Tibial nerve (tissue), 4 donors: ENCODE data around the gene RNF44. TPM values are rescaled to one million over a fixed set of nuclear protein-coding genes. Genes with fewer than 3 reads are reported as not detected.

Experiments
- DNase-seq, 2 donors: peaks; one replicate each; pipeline ENCODE4 v3.0.0-alpha.2; 2019; ENCODE audit warnings: low spot score in 2 of 2
- H3K27ac ChIP-seq, 4 donors: fragments of 200-600 bp; sonication (generic) in 3 of 4; one replicate each; pipeline ENCODE4 v1.5.1; 2017 to 2019; ENCODE audit warnings: mild to moderate bottlenecking in 1 of 4
- H3K27me3 ChIP-seq, 2 donors: fragments of 200-600 bp; sonication (generic) in 1 of 2; one replicate each; pipeline versions ENCODE4 v1.5.1 to v1.6.0; 2017 to 2019
- H3K36me3 ChIP-seq, 3 donors: fragments of 200-600 bp; sonication (generic); one replicate each; pipeline ENCODE4 v1.5.1; 2018 to 2019
- H3K4me1 ChIP-seq, 4 donors: fragments of 200-600 bp; sonication (generic) in 3 of 4; one replicate each; pipeline ENCODE4 v1.5.1; 2017 to 2019
- H3K4me3 ChIP-seq, 4 donors: fragments of 200-600 bp; sonication (generic) in 3 of 4; one replicate each; pipeline ENCODE4 v1.5.1; 2017 to 2019; ENCODE audit warnings: mild to moderate bottlenecking in 1 of 4, moderate library complexity in 1 of 4
- H3K9me3 ChIP-seq, 4 donors: fragments of 200-600 bp; sonication (generic) in 3 of 4; one replicate each; pipeline ENCODE4 v1.5.1; 2017 to 2019
- EP300 ChIP-seq, 2 donors: sonication (generic); formaldehyde crosslinking; IDR thresholded peaks; one replicate each; pipeline ENCODE4 v1.6.1; 2017; ENCODE audit warnings: antibody characterized with exemption in 2 of 2, mild to moderate bottlenecking in 1 of 2
- POLR2A ChIP-seq, 2 donors: fragments of 450-650 bp; IDR thresholded peaks; one replicate each; pipeline ENCODE4 v1.6.1; 2017; ENCODE audit warnings: antibody characterized with exemption in 2 of 2, mild to moderate bottlenecking in 2 of 2, moderate library complexity in 2 of 2
- WGBS, 2 donors: methylation state at CpG; one replicate each; pipeline ENCODE4 v1.1.5; 2018; 5-methylcytosine and 5-hydroxymethylcytosine counted together
- total RNA-seq, 4 donors: library from RNA; depleted of rRNA; stranded (reverse); fragments of >200 nt; gene quantifications; one replicate each; pipeline ENCODE4 v1.1.0, GENCODE V29; 2016
- TF ChIP-seq, protein P1 (sequence below), 5 experiments: fragments of 200-600 bp in 3 of 5; fragments of 450-650 bp in 2 of 5; sonication (generic) in 3 of 5; IDR thresholded peaks; one replicate each; pipeline ENCODE4 v1.5.1; 2016 to 2019; ENCODE audit warnings: antibody characterized with exemption in 5 of 5, mild to moderate bottlenecking in 3 of 5, moderate library complexity in 2 of 5

RNF44 gene
- total RNA-seq, 4 donors from 2014 or later = 11.1 to 28.5 (median 21.8) TPM

DNA sequence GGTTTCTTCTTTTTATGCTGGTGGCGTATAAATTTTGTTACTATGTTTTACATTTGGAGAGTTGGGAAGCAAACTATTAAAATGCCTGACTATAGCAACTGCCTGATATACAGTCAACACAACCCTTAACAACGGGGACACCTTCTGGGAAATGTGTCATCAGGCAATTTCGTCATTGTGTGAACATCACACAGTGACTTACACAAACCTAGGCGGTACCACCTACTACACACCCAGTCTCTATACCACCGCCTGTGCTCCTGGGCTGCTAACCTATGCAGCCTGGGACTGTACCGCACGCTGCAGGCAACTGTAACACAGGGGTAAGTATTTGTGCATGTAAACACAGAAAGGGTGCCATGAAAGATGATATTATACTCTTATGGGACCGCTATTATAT lies 10.6 kb upstream of the RNF44 start:
- no peaks in the 10 kb centered on the region for H3K36me3 ChIP-seq
- peak overlapping the region in 1 of 4 donors; percentile 59 for H3K27ac ChIP-seq
- H3K4me3 ChIP-seq = no peak overlapping the region
- peaks cover 0 to 9% (median 6%) of the 10 kb centered on the region in 4 donors for H3K4me1 ChIP-seq
- no peak for DNase-seq
- WGBS, 2 donors = 73 to 76% methylated on average over 8 of the region's 8 CpGs
- H3K9me3 ChIP-seq = no peaks in the 10 kb centered on the region
- TF ChIP-seq EP300 (IDR thresholded peaks at IDR 0.05) (no peak), POLR2A (IDR thresholded peaks at IDR 0.05) (no peak)
- TF ChIP-seq, protein P1, sequence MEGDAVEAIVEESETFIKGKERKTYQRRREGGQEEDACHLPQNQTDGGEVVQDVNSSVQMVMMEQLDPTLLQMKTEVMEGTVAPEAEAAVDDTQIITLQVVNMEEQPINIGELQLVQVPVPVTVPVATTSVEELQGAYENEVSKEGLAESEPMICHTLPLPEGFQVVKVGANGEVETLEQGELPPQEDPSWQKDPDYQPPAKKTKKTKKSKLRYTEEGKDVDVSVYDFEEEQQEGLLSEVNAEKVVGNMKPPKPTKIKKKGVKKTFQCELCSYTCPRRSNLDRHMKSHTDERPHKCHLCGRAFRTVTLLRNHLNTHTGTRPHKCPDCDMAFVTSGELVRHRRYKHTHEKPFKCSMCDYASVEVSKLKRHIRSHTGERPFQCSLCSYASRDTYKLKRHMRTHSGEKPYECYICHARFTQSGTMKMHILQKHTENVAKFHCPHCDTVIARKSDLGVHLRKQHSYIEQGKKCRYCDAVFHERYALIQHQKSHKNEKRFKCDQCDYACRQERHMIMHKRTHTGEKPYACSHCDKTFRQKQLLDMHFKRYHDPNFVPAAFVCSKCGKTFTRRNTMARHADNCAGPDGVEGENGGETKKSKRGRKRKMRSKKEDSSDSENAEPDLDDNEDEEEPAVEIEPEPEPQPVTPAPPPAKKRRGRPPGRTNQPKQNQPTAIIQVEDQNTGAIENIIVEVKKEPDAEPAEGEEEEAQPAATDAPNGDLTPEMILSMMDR (IDR thresholded peaks at IDR 0.05) = no peak
- H3K27me3 ChIP-seq = peaks cover 0 to 13% of the 10 kb centered on the region in 2 donors

DNA sequence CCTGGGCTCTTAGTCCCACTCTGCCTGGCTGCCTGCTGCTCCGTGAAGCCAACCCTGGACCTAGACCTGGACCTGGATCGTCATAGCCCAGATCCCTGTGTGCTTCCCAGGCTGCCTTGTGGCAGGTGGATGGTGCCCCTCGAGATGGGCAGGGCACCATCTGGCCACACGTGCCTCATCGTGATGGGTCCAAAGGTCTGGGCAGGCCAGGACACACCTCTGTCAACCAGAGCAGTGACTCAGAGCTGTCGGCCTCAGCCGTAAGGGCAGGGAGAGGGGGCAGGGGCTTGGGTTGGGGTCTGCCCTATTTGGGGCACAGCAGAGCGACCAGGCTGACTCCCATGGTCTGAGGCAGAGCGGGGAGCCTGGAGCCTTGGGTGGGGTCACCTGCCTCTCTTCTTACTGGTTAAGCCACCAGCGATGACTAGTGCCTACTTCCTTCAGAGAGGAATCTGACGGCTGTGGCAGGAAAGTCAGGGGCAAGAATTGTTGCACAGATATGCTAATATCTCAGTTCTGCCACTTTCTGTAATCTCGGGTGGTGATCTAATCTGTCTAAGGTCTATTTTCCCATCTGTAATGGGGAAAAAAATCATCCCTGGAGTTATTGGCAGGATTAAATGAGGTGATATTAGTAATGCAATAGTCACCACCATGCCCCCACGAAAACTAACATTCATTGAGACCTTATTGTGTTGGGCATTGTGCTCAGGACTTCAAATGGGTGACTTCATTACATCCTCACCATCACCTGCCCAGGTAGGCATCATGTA lies 8.7 kb upstream of the RNF44 start:
- Histone ChIP-seq H3K27me3 (peaks cover 0 to 6% of the 10 kb centered on the region in 2 donors), H3K4me1 (peaks cover 0 to 27% (median 16%) of the 10 kb centered on the region in 4 donors), H3K4me3 (no peak overlapping the region), H3K27ac (peak overlapping the region in 1 of 4 donors; percentile 85), H3K9me3 (no peaks in the 10 kb centered on the region), H3K36me3 (no peaks in the 10 kb centered on the region)
- WGBS, 2 donors = 81 to 84% methylated on average over 10 to 13 of the region's 13 CpGs
- no peak for TF ChIP-seq EP300 (IDR thresholded peaks at IDR 0.05)
- no peak for DNase-seq

DNA sequence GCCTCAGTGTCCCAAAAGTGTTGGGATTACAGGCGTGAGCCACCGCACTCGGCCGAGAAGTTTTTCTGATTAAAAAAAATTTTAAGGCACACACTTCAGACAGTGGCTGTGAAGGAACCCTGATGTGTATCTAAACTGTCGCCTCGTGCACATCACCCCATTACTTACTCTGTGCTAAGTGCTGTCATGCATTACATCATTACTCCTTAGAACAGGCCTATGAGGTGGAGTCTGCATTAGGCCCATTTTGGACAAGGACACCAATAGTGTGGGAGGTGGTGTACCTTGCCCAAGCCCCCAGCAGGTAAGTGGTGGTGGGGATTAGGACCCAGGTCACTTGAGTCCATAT lies 8.2 kb upstream of the RNF44 start:
- peaks cover 0 to 29% (median 16%) of the 10 kb centered on the region in 4 donors for H3K4me1 ChIP-seq
- DNase-seq = no peak
- no peaks in the 10 kb centered on the region for H3K36me3 ChIP-seq
- 93 to 98% methylated on average over 6 of the region's 6 CpGs for WGBS, 2 donors
- H3K27ac ChIP-seq = peak overlapping the region in 1 of 4 donors; percentile 85
- TF ChIP-seq EP300 (IDR thresholded peaks at IDR 0.05) (no peak), POLR2A (IDR thresholded peaks at IDR 0.05) (no peak)
- TF ChIP-seq, protein P1 (IDR thresholded peaks at IDR 0.05) = no peak
- no peaks in the 10 kb centered on the region for H3K9me3 ChIP-seq
- peaks cover 0 to 6% of the 10 kb centered on the region in 2 donors for H3K27me3 ChIP-seq
- H3K4me3 ChIP-seq = no peak overlapping the region

DNA sequence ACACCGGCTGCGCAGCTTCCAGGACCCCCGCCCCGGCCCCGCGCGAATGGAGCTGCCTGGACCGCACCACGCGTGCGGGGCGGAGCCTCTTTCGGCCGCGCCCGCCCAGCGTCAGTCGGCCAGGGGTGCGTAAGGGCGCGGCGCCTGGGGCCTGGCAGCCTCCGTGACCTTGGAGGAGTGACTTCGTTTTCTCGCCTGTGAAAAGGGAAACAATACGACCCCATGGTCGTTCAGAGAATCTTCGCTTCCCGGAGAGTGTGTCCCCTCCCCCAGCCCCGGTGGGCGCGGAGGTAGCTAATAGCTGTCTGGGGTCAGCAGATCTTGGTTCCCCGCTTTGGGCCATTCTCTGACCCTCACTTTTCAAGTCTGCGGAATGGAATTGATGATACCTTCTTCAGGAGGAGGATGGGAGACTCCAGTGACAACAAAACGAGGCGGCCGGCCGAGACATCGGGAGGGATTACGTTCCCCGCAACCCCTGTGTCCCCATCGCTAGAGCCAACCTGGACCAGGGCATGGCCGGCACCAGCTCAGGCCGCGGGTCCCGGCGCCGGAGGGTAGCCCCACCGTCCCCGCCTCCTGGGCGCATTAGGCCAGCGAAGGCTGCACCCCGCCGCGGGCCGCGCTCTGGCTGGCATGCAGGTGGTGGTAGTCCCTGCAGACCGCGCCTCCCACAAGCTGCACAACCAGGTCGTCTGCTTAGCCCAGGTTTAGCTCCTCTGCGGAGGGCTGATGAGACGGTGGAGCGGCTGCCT lies 6.4 kb upstream of the RNF44 start:
- Histone ChIP-seq H3K27ac (peak overlapping the region in 3 of 4 donors; percentile 9 to 85 (median 84)), H3K4me3 (peak overlapping the region; percentile 60 to 69 (median 66)), H3K4me1 (peaks cover 0 to 31% (median 16%) of the 10 kb centered on the region in 4 donors), H3K27me3 (no peaks in the 10 kb centered on the region), H3K36me3 (no peaks in the 10 kb centered on the region), H3K9me3 (no peaks in the 10 kb centered on the region)
- no peak for DNase-seq
- WGBS, 2 donors = 2 to 3% methylated on average over 22 to 34 of the region's 63 CpGs
- TF ChIP-seq, protein P1 (IDR thresholded peaks at IDR 0.05) = no peak
- TF ChIP-seq POLR2A (IDR thresholded peaks at IDR 0.05) = peak in 1 of 2 donors; percentile 46
- peak in 1 of 2 donors; percentile 60 for TF ChIP-seq EP300 (IDR thresholded peaks at IDR 0.05)

DNA sequence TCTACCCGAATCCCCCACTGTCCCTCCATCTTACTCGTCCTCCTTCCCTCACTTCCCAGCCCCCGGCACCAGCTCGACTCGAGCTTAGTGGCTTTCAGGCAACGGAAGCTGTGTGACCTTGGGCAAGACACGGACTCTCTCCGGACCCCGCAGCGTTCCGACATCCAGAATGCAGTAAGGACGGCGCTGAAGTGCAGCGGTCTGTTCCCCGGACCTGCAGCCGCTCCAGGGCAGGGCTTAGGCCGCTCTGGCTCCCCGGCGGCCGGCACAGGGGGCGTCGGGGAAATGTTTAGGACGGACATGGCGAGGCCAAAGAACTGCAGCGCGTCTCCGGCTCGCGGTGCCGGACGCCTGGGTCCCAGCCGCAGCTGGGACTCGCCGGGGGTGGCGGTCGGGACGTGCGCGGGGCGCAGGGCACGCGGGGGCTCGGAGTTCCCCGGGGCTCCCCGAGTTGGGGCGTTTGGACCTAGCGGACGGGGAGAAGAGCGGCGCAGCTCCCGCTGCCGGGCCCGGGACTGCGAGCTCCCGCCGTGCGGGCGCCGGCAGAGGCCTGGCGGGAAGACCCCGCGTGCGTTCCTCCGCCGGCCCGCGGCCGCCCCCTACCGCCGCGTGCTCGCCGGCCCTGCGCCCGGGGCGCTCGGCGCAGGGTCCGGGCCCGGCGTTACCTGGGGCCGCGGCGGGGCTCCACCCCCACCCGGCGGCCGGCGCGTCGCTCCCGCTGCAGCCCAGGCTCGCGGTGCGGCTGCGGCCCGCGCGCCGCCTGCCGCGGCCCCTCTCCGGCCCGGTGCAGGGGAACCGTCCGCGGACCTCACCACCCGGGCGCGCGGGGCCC lies 5.6 kb upstream of the RNF44 start:
- WGBS, 2 donors = 1 to 2% methylated on average over 65 to 68 of the region's 110 CpGs
- no peaks in the 10 kb centered on the region for H3K27me3 ChIP-seq
- H3K27ac ChIP-seq = peak overlapping the region; percentile 41 to 87 (median 83)
- no peak for DNase-seq
- TF ChIP-seq, protein P1 (IDR thresholded peaks at IDR 0.05) = peak in 4 of 5 experiments; percentile 35 to 60 (median 44)
- TF ChIP-seq POLR2A (IDR thresholded peaks at IDR 0.05) = no peak
- TF ChIP-seq EP300 (IDR thresholded peaks at IDR 0.05) = no peak
- H3K4me1 ChIP-seq = peaks cover 0 to 37% (median 21%) of the 10 kb centered on the region in 4 donors
- H3K9me3 ChIP-seq = no peaks in the 10 kb centered on the region
- H3K36me3 ChIP-seq = no peaks in the 10 kb centered on the region
- H3K4me3 ChIP-seq = peak overlapping the region; percentile 60 to 88 (median 68)
